ENCODE data around the gene CRACR2B.

The CRACR2B gene

GRCh38 chr11:826836-827145, 928 bp upstream of the CRACR2B start:
- no peaks in the 10 kb centered on the region for H3K9me3 ChIP-seq
- H3K27ac ChIP-seq, result peak overlapping the region; percentile 80
- peaks cover 29% of the 10 kb centered on the region for H3K27me3 ChIP-seq
- no peak for TF ChIP-seq CTCF (IDR thresholded peaks at IDR 0.05)
- peak overlapping the region; percentile 68 to 80 for H3K4me3 ChIP-seq (ENCODE audit: low read depth in 1 of 2, low read length in 1 of 2)
- H3K36me3 ChIP-seq, result peaks cover 38% of the 10 kb centered on the region
- H3K4me1 ChIP-seq (ENCODE audit: control insufficient read depth in 1 of 2, insufficient read depth in 1 of 2, low read depth in 1 of 2, low read length in 1 of 2), result peaks cover 85 to 97% of the 10 kb centered on the region in 2 experiments

GRCh38 chr11:827146-827896, 398 bp upstream of the CRACR2B start:
- peaks cover 33% of the 10 kb centered on the region for H3K36me3 ChIP-seq
- H3K27ac ChIP-seq, result peak overlapping the region; percentile 80
- H3K27me3 ChIP-seq, result peaks cover 34% of the 10 kb centered on the region
- H3K4me1 ChIP-seq (ENCODE audit: control insufficient read depth in 1 of 2, insufficient read depth in 1 of 2, low read depth in 1 of 2, low read length in 1 of 2), result peaks cover 84 to 97% of the 10 kb centered on the region in 2 experiments
- H3K4me3 ChIP-seq (ENCODE audit: low read depth in 1 of 2, low read length in 1 of 2), result peak overlapping the region; percentile 68 to 80
- H3K9me3 ChIP-seq, result no peaks in the 10 kb centered on the region
- no peak for TF ChIP-seq CTCF (IDR thresholded peaks at IDR 0.05)

- Histone ChIP-seq H3K9me3 (no peaks in the 10 kb centered on the region), H3K27ac (peak overlapping the region; percentile 80), H3K27me3 (peaks cover 48% of the 10 kb centered on the region), H3K4me1 (ENCODE audit: control insufficient read depth in 1 of 2, insufficient read depth in 1 of 2, low read depth in 1 of 2, low read length in 1 of 2) (peaks cover 81 to 96% of the 10 kb centered on the region in 2 experiments), H3K4me3 (ENCODE audit: low read depth in 1 of 2, low read length in 1 of 2) (peak overlapping the region; percentile 47 to 80), H3K36me3 (peaks cover 24% of the 10 kb centered on the region)
- TF ChIP-seq CTCF (IDR thresholded peaks at IDR 0.05), result no peak
These were observed 922 bp downstream of the CRACR2B start for GRCh38 chr11:828506-829175.

- H3K36me3 ChIP-seq, result peaks cover 18% of the 10 kb centered on the region
- no peaks in the 10 kb centered on the region for H3K9me3 ChIP-seq
- no peak overlapping the region for H3K27ac ChIP-seq
- H3K27me3 ChIP-seq, result peaks cover 54% of the 10 kb centered on the region
- H3K4me1 ChIP-seq (ENCODE audit: control insufficient read depth in 1 of 2, insufficient read depth in 1 of 2, low read depth in 1 of 2, low read length in 1 of 2), result peaks cover 82 to 96% of the 10 kb centered on the region in 2 experiments
- TF ChIP-seq CTCF (IDR thresholded peaks at IDR 0.05), result no peak
- peak overlapping the region; percentile 47 to 80 for H3K4me3 ChIP-seq (ENCODE audit: low read depth in 1 of 2, low read length in 1 of 2)
These were observed 1.6 kb downstream of the CRACR2B start for GRCh38 chr11:829176-829846.

GRCh38 chr11:829847-830294, 2.2 kb downstream of the CRACR2B start:
- no peak overlapping the region for H3K27ac ChIP-seq
- no peaks in the 10 kb centered on the region for H3K9me3 ChIP-seq
- peaks cover 12% of the 10 kb centered on the region for H3K36me3 ChIP-seq
- TF ChIP-seq CTCF (IDR thresholded peaks at IDR 0.05), result no peak
- H3K4me1 ChIP-seq (ENCODE audit: control insufficient read depth in 1 of 2, insufficient read depth in 1 of 2, low read depth in 1 of 2, low read length in 1 of 2), result peaks cover 84 to 97% of the 10 kb centered on the region in 2 experiments
- H3K4me3 ChIP-seq (ENCODE audit: low read depth in 1 of 2, low read length in 1 of 2), result peak overlapping the region; percentile 47 to 80
- H3K27me3 ChIP-seq, result peaks cover 60% of the 10 kb centered on the region

Data from neutrophil (primary cell).